Right lobe of liver (tissue), 6 donors: ENCODE results near the gene GABRQ. TPM values are rescaled to one million over a fixed set of nuclear protein-coding genes. Genes with fewer than 3 reads are reported as not detected.
"Not testable (repeated sequence)": the region's sequence is repeated elsewhere in the genome, so short reads cannot be mapped to it uniquely, and the experiment has no call there.

Experiments
- ATAC-seq, 4 donors: fragments of 200-7000 bp; cut with Tn5 transposase; one replicate each; pipeline ENCODE4 v1.9.1; 2020; ENCODE audit warnings: mild to moderate bottlenecking in 4 of 4, moderate library complexity in 4 of 4
- DNase-seq, 3 donors: peaks; one replicate each; pipeline ENCODE4 v3.0.0-alpha.2; 2020
- H3K27ac ChIP-seq, 3 donors: fragments of 200-600 bp; one replicate each; pipeline ENCODE4 v1.8.0; 2022
- H3K27me3 ChIP-seq, 2 donors: fragments of 200-600 bp; one replicate each; pipeline ENCODE4 v1.8.0; 2022
- H3K36me3 ChIP-seq, 4 donors: fragments of 200-600 bp; sonication (generic) in 1 of 4; one replicate each; pipeline versions ENCODE4 v1.5.1 to v1.8.0; 2017 to 2022; ENCODE audit warnings: control low read depth in 1 of 4
- H3K4me1 ChIP-seq, 4 donors: fragments of 200-600 bp; sonication (generic) in 1 of 4; one replicate each; pipeline versions ENCODE4 v1.5.1 to v1.8.0; 2017 to 2022; ENCODE audit warnings: control low read depth in 1 of 4
- H3K4me3 ChIP-seq, 3 donors: fragments of 200-600 bp; one replicate each; pipeline ENCODE4 v1.8.0; 2022
- H3K9me3 ChIP-seq, 4 donors: fragments of 200-600 bp; sonication (generic) in 1 of 4; one replicate each; pipeline versions ENCODE4 v1.5.1 to v1.8.0; 2017 to 2022; ENCODE audit warnings: control low read depth in 1 of 4
- CTCF ChIP-seq, 4 donors: fragments of 200-600 bp in 3 of 4; fragments of 450-650 bp in 1 of 4; IDR thresholded peaks; one replicate each; pipeline versions ENCODE4 v1.5.1 to v1.8.0; 2016 to 2022; ENCODE audit warnings: antibody characterized with exemption in 4 of 4, mild to moderate bottlenecking in 2 of 4
- POLR2A ChIP-seq: fragments of 450-650 bp; IDR thresholded peaks from one replicate; pipeline ENCODE4 v1.6.1; 2017; ENCODE audit warnings: antibody characterized with exemption, mild to moderate bottlenecking
- WGBS: methylation state at CpG from one replicate; pipeline ENCODE4 v1.1.6; 2018; ENCODE audit warnings: low coverage, low lambda C conversion rate; ENCODE audit not compliant: insufficient coverage; ENCODE audit errors: missing lambda C conversion rate; 5-methylcytosine and 5-hydroxymethylcytosine counted together
- intact Hi-C, 2 donors: fragments of 100-400 bp; cut with DNase I; formaldehyde crosslinking; loops; one replicate each; pipeline versions ENCODE4 v1.11.2 to v1.14.1; 2022
- total RNA-seq, 6 experiments: library from RNA; depleted of rRNA in 2 of 6; stranded (reverse); fragments of >200 nt in 2 of 6; fragmentation: NEBNext Ultra II Directional in 3 of 6; extraction: Animal tissue kit (Norgen Biotek cat#: 25700) in 3 of 6; gene quantifications; one replicate each; pipeline versions ENCODE4 v1.1.0 to v1.2.4, GENCODE V29; 2016 to 2023
- donor health status: DM: no; HTN: yes; CAD: no.
- donor health status: DM: no; HTN: no; CAD: no.
- donor health status: DM: no; HTN: no; CAD: no.
- donor health status: DM: no; HTN: yes; CAD: no.
- donor health status: DM: no; HTN: yes; CAD: no.

GABRQ gene
- total RNA-seq, 6 experiments from 2014 or later, result not detected

- intact Hi-C loops, result no loop called here
- no peak overlapping the region for H3K27ac ChIP-seq
- 48% methylated on average over 3 of the region's 4 CpGs for WGBS
- H3K4me1 ChIP-seq, result no peaks in the 10 kb centered on the region
- no peaks in the 10 kb centered on the region for H3K9me3 ChIP-seq
- no peak overlapping the region for H3K4me3 ChIP-seq
- no peak for DNase-seq
- no peaks in the 10 kb centered on the region for H3K27me3 ChIP-seq
- ATAC-seq, result no peak
- TF ChIP-seq CTCF (IDR thresholded peaks at IDR 0.05) (no peak), POLR2A (no peak)
- H3K36me3 ChIP-seq, result no peaks in the 10 kb centered on the region
Observed at GRCh38 chrX:152663086-152663485, 25.4 kb downstream of the GABRQ start.

- no peaks in the 10 kb centered on the region for H3K36me3 ChIP-seq
- WGBS, result 27% methylated on average over 2 of the region's 2 CpGs
- DNase-seq, result no peak
- no peaks in the 10 kb centered on the region for H3K4me1 ChIP-seq
- TF ChIP-seq POLR2A, result no peak
- no peak for TF ChIP-seq CTCF (IDR thresholded peaks at IDR 0.05)
- no peak overlapping the region for H3K27ac ChIP-seq
- intact Hi-C loops, result no loop called here
- ATAC-seq, result no peak
- no peaks in the 10 kb centered on the region for H3K9me3 ChIP-seq
- no peak overlapping the region for H3K4me3 ChIP-seq
- no peaks in the 10 kb centered on the region for H3K27me3 ChIP-seq
Observed at GRCh38 chrX:152674135-152674534, 36.4 kb downstream of the GABRQ start.

- H3K27me3 ChIP-seq, H3K27ac ChIP-seq, H3K4me1 ChIP-seq, intact Hi-C loops, H3K36me3 ChIP-seq, DNase-seq, ATAC-seq, H3K9me3 ChIP-seq, H3K4me3 ChIP-seq: not testable (repeated sequence)
- 85% methylated on average over 3 of the region's 3 CpGs for WGBS
Observed at GRCh38 chrX:152674652-152675051, 37.0 kb downstream of the GABRQ start.

GRCh38 chrX:152681012-152681411 lies 43.3 kb downstream of the GABRQ start:
- intact Hi-C loops, H3K27ac ChIP-seq: not testable (repeated sequence)

GRCh38 chrX:152697952-152698931 lies 60.5 kb downstream of the GABRQ start, which contains the start of gene MAGEA3:
TSS of gene MAGEA3 (plus strand) at chrX:152698794. CDS start at chrX:152700833, 2,039 bp downstream.
- H3K9me3 ChIP-seq, H3K27me3 ChIP-seq, H3K36me3 ChIP-seq, H3K27ac ChIP-seq, H3K4me3 ChIP-seq, ATAC-seq, DNase-seq, intact Hi-C loops, H3K4me1 ChIP-seq: not testable (repeated sequence)
- WGBS, result no CpG with 5 or more reads among the region's 34 CpGs

More at GRCh38 chrX:152681012-152681411, 43.3 kb downstream of the GABRQ start:
- H3K4me3 ChIP-seq, H3K27me3 ChIP-seq, DNase-seq, H3K4me1 ChIP-seq, H3K9me3 ChIP-seq, H3K36me3 ChIP-seq: not testable (repeated sequence)
- ATAC-seq, result peak; percentile 62 to 81 (median 64)
- no CpG with 5 or more reads among the region's 3 CpGs for WGBS

GRCh38 chrX:152700390-152700789 lies 62.7 kb downstream of the GABRQ start:
- DNase-seq (peak in 1 of 3 donors; percentile 20), ATAC-seq (peak in 1 of 4 donors; percentile 38)
- H3K27ac ChIP-seq, H3K36me3 ChIP-seq, H3K4me1 ChIP-seq, intact Hi-C loops, H3K9me3 ChIP-seq, H3K27me3 ChIP-seq, H3K4me3 ChIP-seq: not testable (repeated sequence)
- WGBS, result 71% methylated on average over 3 of the region's 5 CpGs

GRCh38 chrX:152706500-152706899 lies 68.8 kb downstream of the GABRQ start:
- H3K36me3 ChIP-seq, DNase-seq, H3K9me3 ChIP-seq, intact Hi-C loops, H3K27ac ChIP-seq, H3K27me3 ChIP-seq, H3K4me3 ChIP-seq, H3K4me1 ChIP-seq: not testable (repeated sequence)
- whole genome bisulfite sequencing, result 38% methylated on average over 2 of the region's 7 CpGs
- peak; percentile 48 to 91 (median 60) for ATAC-seq
